Neural cell (in vitro differentiated cells): ENCODE measurements around the gene FNDC3A.

ENCODE experiments used
- CTCF ChIP-seq: fragments of 450-650 bp; IDR thresholded peaks from 2 replicates; pipeline ENCODE4 v1.5.1; 2014; ENCODE audit warnings: antibody characterized with exemption, mild to moderate bottlenecking, moderate library complexity; ENCODE audit not compliant: poor library complexity, severe bottlenecking
- EP300 ChIP-seq: fragments of 450-650 bp; conservative IDR thresholded peaks from 2 replicates; pipeline ENCODE4 v1.6.1; 2014; ENCODE audit warnings: antibody characterized with exemption, mild to moderate bottlenecking, moderate library complexity; ENCODE audit not compliant: poor library complexity, severe bottlenecking
- EZH2 ChIP-seq: fragments of 200-600, 300-800 bp; shearing (Covaris generic), sonication (generic); IDR thresholded peaks from 2 replicates; pipeline ENCODE4 v1.6.1; 2014; ENCODE audit warnings: antibody characterized with exemption, low read length, borderline replicate concordance, mild to moderate bottlenecking; ENCODE audit not compliant: insufficient read depth, poor library complexity, severe bottlenecking
- REST ChIP-seq: IDR thresholded peaks from 2 replicates; pipeline ENCODE4 v1.6.1; 2012; ENCODE audit warnings: borderline replicate concordance

GRCh38 chr13:48977973-48978372 is 2.3 kb downstream of the FNDC3A start:
- TF ChIP-seq EZH2 (no peak), CTCF (no peak), REST (no peak), EP300 (no peak)
